ENCODE measurements around the gene NLRP1.
A peak's percentile ranks its signal among the peaks of the same experiment; 100 is the strongest.

NLRP1 gene

DNA sequence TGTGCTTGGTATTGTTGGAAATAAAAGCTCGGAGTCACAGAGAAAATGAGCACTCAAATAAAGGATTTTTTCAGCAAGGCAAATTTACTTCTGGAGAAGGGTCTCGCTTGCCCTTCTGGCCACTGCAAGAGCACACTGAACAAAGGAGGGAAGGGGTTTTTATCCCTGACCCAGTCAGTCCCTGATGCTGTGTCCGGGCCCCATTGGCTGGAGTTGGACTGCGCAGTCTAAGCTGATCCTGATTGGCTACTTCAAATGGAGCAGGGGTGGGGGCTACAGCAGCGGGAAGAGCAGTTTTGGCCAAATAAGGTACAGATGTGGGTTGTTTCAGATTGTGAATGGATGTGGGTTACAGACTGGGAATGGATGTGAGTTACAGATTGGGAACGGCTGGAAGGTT lies 4.3 kb upstream of the NLRP1 start:
- peaks cover 0 to 19% (median 11%) of the 10 kb centered on the region in 4 donors for H3K4me1 ChIP-seq
- H3K9me3 ChIP-seq: no peaks in the 10 kb centered on the region
- H3K27ac ChIP-seq: no peak overlapping the region
- no peaks in the 10 kb centered on the region for H3K36me3 ChIP-seq
- DNase-seq: no peak
- H3K27me3 ChIP-seq: peaks cover 0 to 11% of the 10 kb centered on the region in 2 donors
- no peak overlapping the region for H3K4me3 ChIP-seq
- intact Hi-C loops (cut with DNase I; ENCODE audit: low total_unique reads): loop anchor here (5.0 kb wide), 1 partner anchor 834 kb away; no protein-coding TSS in a partner anchor
- TF ChIP-seq, protein P1, sequence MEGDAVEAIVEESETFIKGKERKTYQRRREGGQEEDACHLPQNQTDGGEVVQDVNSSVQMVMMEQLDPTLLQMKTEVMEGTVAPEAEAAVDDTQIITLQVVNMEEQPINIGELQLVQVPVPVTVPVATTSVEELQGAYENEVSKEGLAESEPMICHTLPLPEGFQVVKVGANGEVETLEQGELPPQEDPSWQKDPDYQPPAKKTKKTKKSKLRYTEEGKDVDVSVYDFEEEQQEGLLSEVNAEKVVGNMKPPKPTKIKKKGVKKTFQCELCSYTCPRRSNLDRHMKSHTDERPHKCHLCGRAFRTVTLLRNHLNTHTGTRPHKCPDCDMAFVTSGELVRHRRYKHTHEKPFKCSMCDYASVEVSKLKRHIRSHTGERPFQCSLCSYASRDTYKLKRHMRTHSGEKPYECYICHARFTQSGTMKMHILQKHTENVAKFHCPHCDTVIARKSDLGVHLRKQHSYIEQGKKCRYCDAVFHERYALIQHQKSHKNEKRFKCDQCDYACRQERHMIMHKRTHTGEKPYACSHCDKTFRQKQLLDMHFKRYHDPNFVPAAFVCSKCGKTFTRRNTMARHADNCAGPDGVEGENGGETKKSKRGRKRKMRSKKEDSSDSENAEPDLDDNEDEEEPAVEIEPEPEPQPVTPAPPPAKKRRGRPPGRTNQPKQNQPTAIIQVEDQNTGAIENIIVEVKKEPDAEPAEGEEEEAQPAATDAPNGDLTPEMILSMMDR (IDR thresholded peaks at IDR 0.05): no peak

DNA sequence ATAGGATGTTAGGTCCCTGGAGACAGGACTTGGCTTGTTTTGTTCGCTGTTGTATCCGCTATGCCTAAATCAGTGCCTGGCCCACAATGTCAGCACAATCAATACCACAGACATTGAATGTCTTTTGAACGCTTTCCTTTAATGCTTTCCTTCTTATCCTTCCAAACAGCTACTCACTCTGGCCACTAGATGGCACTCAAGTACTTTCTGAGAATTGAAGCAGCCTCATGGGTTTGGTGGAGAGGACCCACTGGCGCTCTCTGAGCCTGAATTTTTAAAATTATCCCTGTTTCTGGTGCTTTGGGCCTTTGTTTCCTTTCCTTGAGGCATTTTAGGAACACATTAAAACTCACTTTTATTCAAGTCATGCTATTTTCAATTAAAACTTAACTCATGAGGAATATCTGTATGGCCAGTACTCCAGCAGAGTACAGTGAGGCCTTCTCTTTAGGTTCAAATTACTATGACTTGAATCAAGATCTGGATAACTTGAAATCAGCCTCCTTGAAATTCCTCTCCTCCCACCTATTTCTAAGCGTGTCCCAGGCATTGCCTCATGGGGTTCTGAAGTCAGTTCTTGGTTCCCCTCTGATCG lies 3.2 kb upstream of the NLRP1 start:
- Histone ChIP-seq H3K27me3 (peaks cover 0 to 4% of the 10 kb centered on the region in 2 donors), H3K36me3 (peaks cover 0 to 1% (median 1%) of the 10 kb centered on the region in 3 donors), H3K27ac (no peak overlapping the region), H3K4me1 (peaks cover 0 to 30% (median 14%) of the 10 kb centered on the region in 4 donors), H3K9me3 (no peaks in the 10 kb centered on the region), H3K4me3 (no peak overlapping the region)
- TF ChIP-seq, protein P1 (IDR thresholded peaks at IDR 0.05): peak; percentile 89 to 96
- intact Hi-C loops (cut with DNase I; ENCODE audit: low total_unique reads): loop anchor here (5.0 kb wide), 1 partner anchor 835 kb away; no protein-coding TSS in a partner anchor
- no peak for DNase-seq

DNA sequence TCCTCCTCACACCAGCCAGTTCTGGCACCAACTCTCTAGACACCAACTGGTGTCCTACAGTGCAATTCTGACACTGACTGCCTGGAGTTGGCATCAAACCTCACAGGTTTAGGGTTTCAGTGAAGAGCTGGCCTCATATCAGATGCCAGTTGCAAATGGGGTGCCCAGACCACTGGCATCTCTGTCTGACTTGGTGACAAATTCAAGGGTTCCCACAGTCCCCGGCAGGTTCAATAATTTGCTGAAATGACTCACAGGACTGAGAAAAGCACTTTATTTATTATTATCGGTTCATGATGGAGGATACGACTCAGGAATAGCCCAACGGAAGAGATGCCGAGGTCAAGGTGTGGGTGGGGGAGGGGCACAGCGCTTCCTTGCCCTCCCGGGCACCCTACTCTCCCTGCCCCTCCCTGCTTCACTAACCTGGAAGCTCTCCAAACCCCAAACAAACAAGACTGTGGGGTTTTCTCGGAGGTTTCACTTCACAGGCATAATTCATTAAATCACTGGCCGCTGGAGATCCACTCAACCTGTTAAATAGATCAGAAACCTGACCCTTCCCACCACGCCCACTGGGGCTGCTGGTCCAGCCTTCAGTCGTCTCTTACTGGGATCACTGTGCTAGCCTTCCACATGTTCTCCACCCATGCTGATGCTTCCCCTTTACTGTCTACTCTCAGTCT lies 1.7 kb upstream of the NLRP1 start:
- Histone ChIP-seq H3K4me1 (peaks cover 0 to 42% (median 15%) of the 10 kb centered on the region in 4 donors), H3K4me3 (no peak overlapping the region), H3K27me3 (no peaks in the 10 kb centered on the region), H3K27ac (peak overlapping the region; percentile 78 to 84), H3K9me3 (no peaks in the 10 kb centered on the region), H3K36me3 (peaks cover 6 to 17% (median 15%) of the 10 kb centered on the region in 3 donors)
- no peak for DNase-seq
- intact Hi-C loops (cut with DNase I; ENCODE audit: low total_unique reads): loop anchor here (5.0 kb wide), 1 partner anchor 836 kb away; no protein-coding TSS in a partner anchor
- TF ChIP-seq, protein P1 (IDR thresholded peaks at IDR 0.05): no peak

DNA sequence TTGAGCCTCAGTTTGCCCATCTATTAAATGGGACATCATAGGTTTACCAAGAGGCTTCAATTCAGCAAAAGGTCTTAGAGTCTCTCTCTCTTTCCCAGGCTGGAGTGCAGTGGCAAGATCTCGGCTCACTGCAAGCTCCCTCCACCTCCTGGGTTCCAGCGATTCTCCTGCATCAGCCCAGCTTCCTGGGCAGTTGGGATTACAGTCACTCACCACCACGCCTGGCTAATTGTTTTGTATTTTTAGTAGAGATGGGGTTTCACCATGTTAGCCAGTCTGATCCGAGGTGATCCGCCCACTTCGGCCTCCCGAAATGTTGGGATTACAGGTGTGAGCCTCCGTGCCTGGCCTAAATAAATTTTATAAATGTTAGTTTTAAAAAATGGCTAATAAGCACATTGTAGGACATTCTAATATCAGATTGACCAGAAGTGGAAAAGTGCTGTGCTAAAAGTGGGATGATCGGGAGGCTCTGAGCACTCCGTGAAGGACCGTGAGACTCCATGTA lies 1.0 kb upstream of the NLRP1 start:
- H3K27ac ChIP-seq: peak overlapping the region; percentile 78 to 84
- no peaks in the 10 kb centered on the region for H3K9me3 ChIP-seq
- H3K4me1 ChIP-seq: peaks cover 0 to 42% (median 15%) of the 10 kb centered on the region in 4 donors
- no peak for DNase-seq
- TF ChIP-seq, protein P1 (IDR thresholded peaks at IDR 0.05): no peak
- H3K36me3 ChIP-seq: peaks cover 6 to 17% (median 16%) of the 10 kb centered on the region in 3 donors
- intact Hi-C loops (cut with DNase I; ENCODE audit: low total_unique reads): loop anchor here (5.0 kb wide), 1 partner anchor 837 kb away; no protein-coding TSS in a partner anchor
- H3K27me3 ChIP-seq: no peaks in the 10 kb centered on the region
- H3K4me3 ChIP-seq: no peak overlapping the region

DNA sequence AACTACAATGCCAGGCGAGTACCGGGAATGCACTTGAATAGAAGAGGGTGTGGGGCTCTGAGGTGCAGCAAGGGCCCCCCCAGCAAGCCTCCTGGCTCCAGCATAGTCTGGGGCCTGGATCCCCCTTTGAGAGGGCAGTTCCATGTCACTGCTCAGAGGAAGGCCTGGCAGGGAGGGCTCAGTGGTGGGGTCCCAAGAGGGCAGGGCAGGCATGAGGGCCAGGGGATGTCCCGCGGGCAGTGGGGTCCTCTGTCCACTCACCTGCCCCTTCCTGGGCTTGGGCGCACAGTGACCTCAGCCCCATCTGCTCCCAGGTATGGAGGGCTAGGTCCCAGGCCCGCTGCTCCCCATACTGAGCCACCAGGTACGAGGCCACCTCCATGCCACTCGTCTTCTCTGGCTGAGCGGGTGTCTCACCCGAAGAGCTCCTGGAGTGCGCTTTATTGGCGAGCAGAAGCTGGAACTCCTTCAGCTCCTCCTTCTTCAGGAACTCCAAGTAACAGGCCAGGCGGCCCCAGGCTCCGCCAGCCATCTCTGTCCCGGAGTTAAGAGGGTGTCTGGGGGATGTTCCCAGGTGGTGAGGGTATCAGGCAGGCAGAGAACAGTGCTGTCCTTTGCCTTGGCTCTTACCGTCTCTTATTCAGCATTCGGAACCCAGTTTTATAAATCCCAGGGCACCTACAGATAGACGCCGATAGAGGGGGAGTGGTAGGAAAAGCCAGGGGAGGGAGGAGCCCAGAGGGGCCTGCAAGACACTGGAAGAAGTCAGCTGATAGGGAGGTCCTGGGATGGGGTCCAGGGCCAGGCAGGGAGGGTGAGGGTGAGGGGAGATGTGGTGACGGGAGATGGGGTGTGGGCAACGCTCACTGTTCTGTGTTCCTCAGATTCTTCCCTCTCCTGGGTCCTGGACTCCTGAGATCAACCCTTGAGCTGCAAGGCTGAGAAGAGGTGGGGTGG lies 605 bp downstream of the NLRP1 start:
- peak overlapping the region; percentile 78 to 84 for H3K27ac ChIP-seq

More for the DNA sequence above, 605 bp downstream of the NLRP1 start:
- intact Hi-C loops (cut with DNase I; ENCODE audit: low total_unique reads): no loop called here
- peak; percentile 45 to 72 for DNase-seq
- Histone ChIP-seq H3K4me3 (peak overlapping the region; percentile 55 to 58), H3K9me3 (no peaks in the 10 kb centered on the region), H3K36me3 (peaks cover 13 to 27% (median 26%) of the 10 kb centered on the region in 3 donors), H3K27me3 (no peaks in the 10 kb centered on the region), H3K4me1 (peaks cover 0 to 42% (median 15%) of the 10 kb centered on the region in 4 donors)
- TF ChIP-seq, protein P1 (IDR thresholded peaks at IDR 0.05): peak in 1 of 2 experiments; percentile 17

All from tibial artery (tissue), 4 donors.